Activated naive CD4-positive, alpha-beta T cell (primary cell): ENCODE measurements around the gene DYRK1B.
"Not testable (repeated sequence)": the region's sequence is repeated elsewhere in the genome, so short reads cannot be mapped to it uniquely, and the experiment has no call there.

Experiments used
- DNase-seq, 4 experiments: peaks; one replicate each; lab custom pipeline; 2025; lab: John Stamatoyannopoulos, UW

DYRK1B gene

GRCh38 chr19:39810424-39810823, 23.5 kb downstream of the DYRK1B start:
- no peak for DNase-seq

GRCh38 chr19:39809368-39809767, 24.6 kb downstream of the DYRK1B start:
- no peak for DNase-seq

GRCh38 chr19:39808688-39809087, 25.3 kb downstream of the DYRK1B start:
- DNase-seq = not testable (repeated sequence)

- DNase-seq = no peak
These were observed 26.1 kb downstream of the DYRK1B start for GRCh38 chr19:39807846-39808364.

- DNase-seq = no peak
These were observed 28.9 kb downstream of the DYRK1B start for GRCh38 chr19:39805104-39805503.

GRCh38 chr19:39802958-39803357, 31.0 kb downstream of the DYRK1B start:
- no peak for DNase-seq

- DNase-seq = no peak
These were observed 36.9 kb downstream of the DYRK1B start for GRCh38 chr19:39797083-39797482.

GRCh38 chr19:39796000-39796498, 37.9 kb downstream of the DYRK1B start:
- DNase-seq = no peak

GRCh38 chr19:39795001-39795400, 39.0 kb downstream of the DYRK1B start:
- no peak for DNase-seq

- peak; percentile 41 to 66 (median 58) for DNase-seq
These were observed 40.9 kb downstream of the DYRK1B start for GRCh38 chr19:39792999-39793546.

- no peak for DNase-seq
These were observed 45.7 kb downstream of the DYRK1B start for GRCh38 chr19:39788244-39788643.

GRCh38 chr19:39780894-39781293, 53.1 kb downstream of the DYRK1B start:
- DNase-seq = no peak

- DNase-seq = no peak
These were observed 55.2 kb downstream of the DYRK1B start, which contains the start of gene LEUTX for GRCh38 chr19:39778763-39779162. TSS of gene LEUTX (plus strand) at chr19:39778854. CDS start at chr19:39778921, 67 bp downstream.
